HepG2 (cell line): Measurements from ENCODE around the gene KRT73. TPM values are rescaled to one million over a fixed set of nuclear protein-coding genes. Genes with fewer than 3 reads are reported as not detected.

Experiments used
- ATAC-seq: fragments of 200-7000 bp; cut with Tn5 transposase; 3 replicates; pipeline ENCODE4 v1.9.1; 2020; ENCODE audit warnings: mild to moderate bottlenecking, moderate library complexity
- BruUV-seq: library from RNA; stranded (reverse); fragments of 400-500 nt; replicated peaks from 2 replicates; lab custom pipeline; 2021; lab: Mats Ljungman, UMichigan
- CTCF ChIA-PET: fragments of 300-600 bp; formaldehyde crosslinking; extraction: SDS; loops from one replicate; lab custom pipeline; 2021; ENCODE audit warnings: low total read pairs, inconsistent platforms, low intra/inter-chr PET ratio; lab: Yijun Ruan, JAX
- POLR2A ChIA-PET: fragments of 350-600 bp; sonication (Branson Sonifier 250); formaldehyde crosslinking; loops from one replicate; lab custom pipeline; 2020; ENCODE audit warnings: antibody characterized with exemption, inconsistent platforms; lab: Yijun Ruan, JAX
- DNase-seq: peaks from one replicate; pipeline ENCODE4 v3.0.0-alpha.2; 2015; ENCODE audit warnings: low spot score
- FAIRE-seq: peaks from 3 replicates; lab custom pipeline; 2011; peaks lifted over from hg19 to GRCh38; lab: Jason Lieb, UNC
- H2AFZ ChIP-seq: one replicate; pipeline ENCODE4 v1.6.1; 2011; ENCODE audit warnings: low read length, inconsistent platforms
- H3K27ac ChIP-seq: fragments of 300-600 bp; 3 replicates; pipeline ENCODE4 v1.8.0; 2011; ENCODE audit warnings: mixed run types, mild to moderate bottlenecking, mixed read lengths, low read length, inconsistent platforms; ENCODE audit not compliant: insufficient read depth; ENCODE audit errors: extremely low read length
- H3K27me3 ChIP-seq, 2 experiments: fragments of 200-600 bp in 1 of 2; 2 replicates in 1 of 2; 3 replicates in 1 of 2; pipeline versions ENCODE4 v1.6.0 to v1.8.0; 2011; ENCODE audit warnings: low read length in 2 of 2, mild to moderate bottlenecking in 2 of 2, moderate library complexity in 2 of 2, inconsistent platforms in 1 of 2; ENCODE audit not compliant: insufficient read depth in 2 of 2, control insufficient read depth in 1 of 2
- H3K36me3 ChIP-seq, 2 experiments: fragments of 200-600 bp in 1 of 2; replicated peaks in 1 of 2; 2 replicates in 1 of 2; 3 replicates in 1 of 2; pipeline versions ENCODE4 v1.5.1 to v1.8.0; 2011; ENCODE audit warnings: low read length in 2 of 2, inconsistent platforms in 1 of 2; ENCODE audit not compliant: insufficient read depth in 2 of 2, control insufficient read depth in 1 of 2
- H3K4me1 ChIP-seq: 2 replicates; pipeline ENCODE4 v1.5.1; 2012; ENCODE audit warnings: low read length, inconsistent platforms; ENCODE audit not compliant: insufficient read depth
- H3K4me2 ChIP-seq: 2 replicates; pipeline ENCODE4 v1.6.0; 2011; ENCODE audit warnings: low read depth, low read length, inconsistent platforms
- H3K4me3 ChIP-seq, 3 experiments: fragments of 200-600 bp in 1 of 3; sonication (generic), shearing (Covaris generic) in 1 of 3; replicated peaks in 1 of 3; 2 replicates each; pipeline ENCODE4 v1.5.1; 2011 to 2016; ENCODE audit warnings: low read length in 3 of 3, inconsistent platforms in 2 of 3, low read depth in 2 of 3, mild to moderate bottlenecking in 2 of 3, control low read depth in 1 of 3, mixed read lengths in 1 of 3; ENCODE audit not compliant: insufficient read depth in 1 of 3
- H3K79me2 ChIP-seq: one replicate; pipeline ENCODE4 v1.6.1; 2011; ENCODE audit warnings: low read length, inconsistent platforms; ENCODE audit not compliant: insufficient read depth
- H3K9ac ChIP-seq: 2 replicates; pipeline ENCODE4 v1.6.0; 2011; ENCODE audit warnings: mild to moderate bottlenecking, low read depth, low read length, inconsistent platforms; ENCODE audit not compliant: insufficient read depth
- H3K9me3 ChIP-seq: 2 replicates; pipeline ENCODE4 v1.5.1; 2012; ENCODE audit warnings: mild to moderate bottlenecking, low read length
- H4K20me1 ChIP-seq: 2 replicates; pipeline ENCODE4 v1.6.0; 2011; ENCODE audit warnings: inconsistent platforms, mild to moderate bottlenecking, low read length, moderate library complexity; ENCODE audit not compliant: insufficient read depth
- IKZF1 ChIP-seq: fragments of 450-650 bp; IDR thresholded peaks from 2 replicates; pipeline ENCODE4 v1.7.1; 2016
- NFKBIZ ChIP-seq: IDR thresholded peaks from 2 replicates; pipeline ENCODE4 v1.6.1; 2018; ENCODE audit warnings: missing genetic modification reagents, missing compliant biosample characterization
- REXO4 ChIP-seq: sonication (generic); formaldehyde crosslinking; IDR thresholded peaks from 2 replicates; pipeline ENCODE4 v1.8.0; 2022; ENCODE audit warnings: missing genetic modification reagents, mild to moderate bottlenecking, borderline replicate concordance
- ZNF317 ChIP-seq: sonication (generic); formaldehyde crosslinking; IDR thresholded peaks from 2 replicates; pipeline ENCODE4 v1.5.0; 2020; ENCODE audit warnings: mild to moderate bottlenecking, missing genetic modification reagents
- ZNF547 ChIP-seq: sonication (generic); formaldehyde crosslinking; IDR thresholded peaks from 2 replicates; pipeline ENCODE4 v1.5.1; 2020; ENCODE audit warnings: mild to moderate bottlenecking, missing genetic modification reagents
- WGBS: methylation state at CpG from one replicate; pipeline ENCODE4 v1.1.6; 2017; ENCODE audit warnings: low lambda C conversion rate; 5-methylcytosine and 5-hydroxymethylcytosine counted together
- in situ Hi-C: cut with HindIII; loops from 2 replicates; pipeline ENCODE4 v1.10.0; 2017; ENCODE audit warnings: low pct_unique_long_range_greater_than_20kb; ENCODE audit not compliant: extremely low pct_ligation_motif_present
- intact Hi-C: fragments of 100-400 bp; cut with micrococcal nuclease; formaldehyde crosslinking; loops from one replicate; pipeline ENCODE4 v1.10.0; 2022; ENCODE audit not compliant: unreplicated experiment
- polyA plus RNA-seq, 8 experiments: library from polyadenylated mRNA; depleted of rRNA in 3 of 8; stranded (reverse) in 7 of 8; unstranded in 1 of 8; fragments of >200 nt; fragmentation: Illumina TruSeq in 4 of 8; extraction: Trizol in 4 of 8; gene quantifications; 2 replicates each; pipeline versions ENCODE4 v1.2.1 to v1.2.3, GENCODE V29; 2011 to 2016; ENCODE audit warnings: low read depth in 4 of 8, missing spikeins in 1 of 8, mixed read lengths in 1 of 8; ENCODE audit not compliant: insufficient read depth in 1 of 8
- total RNA-seq, 5 experiments: library from RNA; depleted of rRNA; stranded (reverse); fragments of >200 nt; fragmentation: Illumina TruSeq; extraction: Trizol; gene quantifications; 2 replicates each; pipeline ENCODE4 v1.2.3, GENCODE V29; 2016; ENCODE audit warnings: low read depth in 1 of 5
- TF ChIP-seq, protein P1 (sequence below): sonication (generic); formaldehyde crosslinking; IDR thresholded peaks from 2 replicates; pipeline ENCODE4 v1.4.0; 2020; ENCODE audit warnings: missing genetic modification reagents, borderline replicate concordance
- TF ChIP-seq, protein P2 (sequence below): IDR thresholded peaks from 2 replicates; pipeline ENCODE4 v1.6.1; 2016; ENCODE audit warnings: low read depth, control low read depth
- TF ChIP-seq, protein P3 (sequence below): sonication (generic); formaldehyde crosslinking; conservative IDR thresholded peaks from 2 replicates; pipeline ENCODE4 v1.4.0; 2020; ENCODE audit warnings: missing genetic modification reagents
- TF ChIP-seq, protein P4 (sequence below): sonication (generic); formaldehyde crosslinking; IDR thresholded peaks from 2 replicates; pipeline ENCODE4 v1.4.0; 2020; ENCODE audit warnings: mild to moderate bottlenecking, missing genetic modification reagents
- TF ChIP-seq, protein P5 (sequence below): sonication (generic); formaldehyde crosslinking; IDR thresholded peaks from 2 replicates; pipeline ENCODE4 v1.5.0; 2020; ENCODE audit warnings: mild to moderate bottlenecking, missing genetic modification reagents
- TF ChIP-seq, protein P6 (sequence below): sonication (generic); formaldehyde crosslinking; IDR thresholded peaks from 2 replicates; pipeline ENCODE4 v1.4.0; 2020; ENCODE audit warnings: missing genetic modification reagents, low read depth, mild to moderate bottlenecking, borderline replicate concordance

The KRT73 gene
- total and polyA plus RNA-seq, 2 of the 13 experiments (the other 11 are each of a cell fraction or from before 2014, with no cell fraction given) = not detected

DNA sequence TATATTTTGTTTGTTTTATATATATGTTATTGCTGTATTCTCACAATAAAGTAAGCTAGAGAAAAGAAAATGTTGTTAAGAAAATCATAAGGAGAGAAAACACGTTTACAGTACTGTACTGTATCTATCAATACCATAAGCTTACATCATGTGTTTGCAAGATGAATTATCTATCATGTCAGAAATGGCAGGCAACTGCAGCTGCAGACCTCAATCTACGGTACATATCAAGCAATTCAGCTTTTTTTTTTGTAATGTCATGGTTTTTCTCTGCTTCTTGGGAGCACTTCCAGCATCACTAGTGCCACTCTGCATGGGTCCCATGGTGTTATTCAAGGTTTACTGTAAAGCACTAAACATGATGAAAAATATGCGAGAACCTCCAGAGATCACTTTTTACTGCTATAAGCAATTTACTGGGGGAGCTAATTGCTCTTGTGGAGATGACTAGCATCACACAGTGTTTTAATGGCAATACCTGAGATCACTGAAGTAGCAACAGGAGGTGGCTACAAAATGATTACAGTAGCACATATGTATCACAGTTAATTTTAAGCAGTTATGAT lies 42.7 kb upstream of the KRT73 start:
- H3K27me3 ChIP-seq = peaks cover 3 to 34% of the 10 kb centered on the region in 2 experiments; a peak in 4 of 5 replicates
- H3K27ac ChIP-seq = no peak overlapping the region
- DNase-seq (no peak), ATAC-seq (no peak), FAIRE-seq (no peak)
- in situ Hi-C loops = no loop called here
- POLR2A ChIA-PET = no interaction called here
- 17% methylated on average over 3 of the region's 3 CpGs for WGBS
- no peaks in the 10 kb centered on the region for H3K4me1 ChIP-seq
- no peaks in the 10 kb centered on the region for H3K9me3 ChIP-seq
- no peak overlapping the region for H3K4me3 ChIP-seq
- no peaks in the 10 kb centered on the region for H4K20me1 ChIP-seq
- no peaks in the 10 kb centered on the region for H3K79me2 ChIP-seq
- intact Hi-C loops = no loop called here
- no TSS peak for BruUV-seq
- H3K9ac ChIP-seq = no peak overlapping the region
- H3K4me2 ChIP-seq = no peak overlapping the region
- CTCF ChIA-PET = no interaction called here
- no peak overlapping the region for H2AFZ ChIP-seq
- H3K36me3 ChIP-seq = no peaks in the 10 kb centered on the region
- TF ChIP-seq NFKBIZ (CRISPR knock-in tag) (no peak), REXO4 (CRISPR knock-in tag) (no peak), ZNF317 (CRISPR knock-in tag) (no peak), ZNF547 (CRISPR knock-in tag) (no peak), IKZF1 (no peak)
- TF ChIP-seq, protein P1, sequence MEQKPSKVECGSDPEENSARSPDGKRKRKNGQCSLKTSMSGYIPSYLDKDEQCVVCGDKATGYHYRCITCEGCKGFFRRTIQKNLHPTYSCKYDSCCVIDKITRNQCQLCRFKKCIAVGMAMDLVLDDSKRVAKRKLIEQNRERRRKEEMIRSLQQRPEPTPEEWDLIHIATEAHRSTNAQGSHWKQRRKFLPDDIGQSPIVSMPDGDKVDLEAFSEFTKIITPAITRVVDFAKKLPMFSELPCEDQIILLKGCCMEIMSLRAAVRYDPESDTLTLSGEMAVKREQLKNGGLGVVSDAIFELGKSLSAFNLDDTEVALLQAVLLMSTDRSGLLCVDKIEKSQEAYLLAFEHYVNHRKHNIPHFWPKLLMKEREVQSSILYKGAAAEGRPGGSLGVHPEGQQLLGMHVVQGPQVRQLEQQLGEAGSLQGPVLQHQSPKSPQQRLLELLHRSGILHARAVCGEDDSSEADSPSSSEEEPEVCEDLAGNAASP (CRISPR knock-in tag) = no peak
- TF ChIP-seq, protein P2, sequence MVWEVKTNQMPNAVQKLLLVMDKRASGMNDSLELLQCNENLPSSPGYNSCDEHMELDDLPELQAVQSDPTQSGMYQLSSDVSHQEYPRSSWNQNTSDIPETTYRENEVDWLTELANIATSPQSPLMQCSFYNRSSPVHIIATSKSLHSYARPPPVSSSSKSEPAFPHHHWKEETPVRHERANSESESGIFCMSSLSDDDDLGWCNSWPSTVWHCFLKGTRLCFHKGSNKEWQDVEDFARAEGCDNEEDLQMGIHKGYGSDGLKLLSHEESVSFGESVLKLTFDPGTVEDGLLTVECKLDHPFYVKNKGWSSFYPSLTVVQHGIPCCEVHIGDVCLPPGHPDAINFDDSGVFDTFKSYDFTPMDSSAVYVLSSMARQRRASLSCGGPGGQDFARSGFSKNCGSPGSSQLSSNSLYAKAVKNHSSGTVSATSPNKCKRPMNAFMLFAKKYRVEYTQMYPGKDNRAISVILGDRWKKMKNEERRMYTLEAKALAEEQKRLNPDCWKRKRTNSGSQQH (CRISPR knock-in tag) = no peak
- TF ChIP-seq, protein P3, sequence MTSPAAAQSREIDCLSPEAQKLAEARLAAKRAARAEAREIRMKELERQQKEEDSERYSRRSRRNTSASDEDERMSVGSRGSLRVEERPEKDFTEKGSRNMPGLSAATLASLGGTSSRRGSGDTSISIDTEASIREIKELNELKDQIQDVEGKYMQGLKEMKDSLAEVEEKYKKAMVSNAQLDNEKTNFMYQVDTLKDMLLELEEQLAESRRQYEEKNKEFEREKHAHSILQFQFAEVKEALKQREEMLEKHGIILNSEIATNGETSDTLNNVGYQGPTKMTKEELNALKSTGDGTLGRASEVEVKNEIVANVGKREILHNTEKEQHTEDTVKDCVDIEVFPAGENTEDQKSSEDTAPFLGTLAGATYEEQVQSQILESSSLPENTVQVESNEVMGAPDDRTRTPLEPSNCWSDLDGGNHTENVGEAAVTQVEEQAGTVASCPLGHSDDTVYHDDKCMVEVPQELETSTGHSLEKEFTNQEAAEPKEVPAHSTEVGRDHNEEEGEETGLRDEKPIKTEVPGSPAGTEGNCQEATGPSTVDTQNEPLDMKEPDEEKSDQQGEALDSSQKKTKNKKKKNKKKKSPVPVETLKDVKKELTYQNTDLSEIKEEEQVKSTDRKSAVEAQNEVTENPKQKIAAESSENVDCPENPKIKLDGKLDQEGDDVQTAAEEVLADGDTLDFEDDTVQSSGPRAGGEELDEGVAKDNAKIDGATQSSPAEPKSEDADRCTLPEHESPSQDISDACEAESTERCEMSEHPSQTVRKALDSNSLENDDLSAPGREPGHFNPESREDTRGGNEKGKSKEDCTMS (CRISPR knock-in tag) = no peak
- TF ChIP-seq, protein P4, sequence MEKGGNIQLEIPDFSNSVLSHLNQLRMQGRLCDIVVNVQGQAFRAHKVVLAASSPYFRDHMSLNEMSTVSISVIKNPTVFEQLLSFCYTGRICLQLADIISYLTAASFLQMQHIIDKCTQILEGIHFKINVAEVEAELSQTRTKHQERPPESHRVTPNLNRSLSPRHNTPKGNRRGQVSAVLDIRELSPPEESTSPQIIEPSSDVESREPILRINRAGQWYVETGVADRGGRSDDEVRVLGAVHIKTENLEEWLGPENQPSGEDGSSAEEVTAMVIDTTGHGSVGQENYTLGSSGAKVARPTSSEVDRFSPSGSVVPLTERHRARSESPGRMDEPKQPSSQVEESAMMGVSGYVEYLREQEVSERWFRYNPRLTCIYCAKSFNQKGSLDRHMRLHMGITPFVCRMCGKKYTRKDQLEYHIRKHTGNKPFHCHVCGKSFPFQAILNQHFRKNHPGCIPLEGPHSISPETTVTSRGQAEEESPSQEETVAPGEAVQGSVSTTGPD = no peak
- TF ChIP-seq, protein P5, sequence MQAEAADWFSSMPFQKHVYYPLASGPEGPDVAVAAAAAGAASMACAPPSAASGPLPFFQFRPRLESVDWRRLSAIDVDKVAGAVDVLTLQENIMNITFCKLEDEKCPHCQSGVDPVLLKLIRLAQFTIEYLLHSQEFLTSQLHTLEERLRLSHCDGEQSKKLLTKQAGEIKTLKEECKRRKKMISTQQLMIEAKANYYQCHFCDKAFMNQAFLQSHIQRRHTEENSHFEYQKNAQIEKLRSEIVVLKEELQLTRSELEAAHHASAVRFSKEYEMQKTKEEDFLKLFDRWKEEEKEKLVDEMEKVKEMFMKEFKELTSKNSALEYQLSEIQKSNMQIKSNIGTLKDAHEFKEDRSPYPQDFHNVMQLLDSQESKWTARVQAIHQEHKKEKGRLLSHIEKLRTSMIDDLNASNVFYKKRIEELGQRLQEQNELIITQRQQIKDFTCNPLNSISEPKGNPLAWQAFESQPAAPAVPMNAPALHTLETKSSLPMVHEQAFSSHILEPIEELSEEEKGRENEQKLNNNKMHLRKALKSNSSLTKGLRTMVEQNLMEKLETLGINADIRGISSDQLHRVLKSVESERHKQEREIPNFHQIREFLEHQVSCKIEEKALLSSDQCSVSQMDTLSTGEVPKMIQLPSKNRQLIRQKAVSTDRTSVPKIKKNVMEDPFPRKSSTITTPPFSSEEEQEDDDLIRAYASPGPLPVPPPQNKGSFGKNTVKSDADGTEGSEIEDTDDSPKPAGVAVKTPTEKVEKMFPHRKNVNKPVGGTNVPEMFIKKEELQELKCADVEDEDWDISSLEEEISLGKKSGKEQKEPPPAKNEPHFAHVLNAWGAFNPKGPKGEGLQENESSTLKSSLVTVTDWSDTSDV (CRISPR knock-in tag) = no peak
- TF ChIP-seq, protein P6, sequence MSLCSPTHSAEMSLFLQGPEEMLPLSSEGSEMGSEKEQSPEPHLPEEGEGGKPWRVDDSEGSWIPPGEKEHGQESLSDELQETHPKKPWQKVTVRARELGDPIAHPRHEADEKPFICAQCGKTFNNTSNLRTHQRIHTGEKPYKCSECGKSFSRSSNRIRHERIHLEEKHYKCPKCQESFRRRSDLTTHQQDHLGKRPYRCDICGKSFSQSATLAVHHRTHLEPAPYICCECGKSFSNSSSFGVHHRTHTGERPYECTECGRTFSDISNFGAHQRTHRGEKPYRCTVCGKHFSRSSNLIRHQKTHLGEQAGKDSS (CRISPR knock-in tag) = no peak
